H1 (cell line): ENCODE data around the gene PALS2. TPM values are rescaled to one million over a fixed set of nuclear protein-coding genes. Genes with fewer than 3 reads are reported as not detected.

Experiments
- CTCF ChIA-PET: fragments of 300-600 bp; sonication (Branson Sonifier 250); formaldehyde crosslinking; loops from one replicate; lab custom pipeline; 2021; ENCODE audit not compliant: partially characterized antibody; lab: Charles Lee
- POLR2A ChIA-PET: fragments of 300-600 bp; sonication (Branson Sonifier 250); formaldehyde crosslinking; loops from one replicate; lab custom pipeline; 2021; ENCODE audit warnings: inconsistent platforms; ENCODE audit not compliant: partially characterized antibody; lab: Charles Lee
- DNase-seq, 2 experiments: peaks; one replicate each; pipeline versions ENCODE4 v3.0.0 to v3.0.0-alpha.2; 2010 to 2022; ENCODE audit warnings: low spot score in 2 of 2, low read depth in 1 of 2, mixed read lengths in 1 of 2
- FAIRE-seq: peaks from 2 replicates; lab custom pipeline; 2011; peaks lifted over from hg19 to GRCh38; lab: Jason Lieb, UNC
- H2AFZ ChIP-seq: 2 replicates; pipeline ENCODE4 v1.8.1; 2012; ENCODE audit warnings: low read length, inconsistent platforms
- H2AK5ac ChIP-seq: 2 replicates; pipeline ENCODE4 v1.6.1; 2013; ENCODE audit warnings: low read depth, low read length
- H2BK120ac ChIP-seq: replicated peaks from 2 replicates; pipeline ENCODE3; 2013; ENCODE audit warnings: low read depth, low read length, inconsistent platforms
- H2BK12ac ChIP-seq: 2 replicates; pipeline ENCODE4 v1.6.1; 2013; ENCODE audit warnings: low read depth, low read length
- H2BK15ac ChIP-seq: 2 replicates; pipeline ENCODE4 v1.6.1; 2013; ENCODE audit warnings: low read length
- H2BK20ac ChIP-seq: 2 replicates; pipeline ENCODE4 v1.6.1; 2013; ENCODE audit warnings: low read length
- H2BK5ac ChIP-seq: 2 replicates; pipeline ENCODE4 v1.6.1; 2013; ENCODE audit warnings: low read depth, low read length
- H3K14ac ChIP-seq: 2 replicates; pipeline ENCODE4 v1.6.1; 2013; ENCODE audit warnings: inconsistent platforms; ENCODE audit not compliant: insufficient read length
- H3K18ac ChIP-seq: 2 replicates; pipeline ENCODE4 v1.6.1; 2013; ENCODE audit warnings: low read length; ENCODE audit errors: extremely low read depth
- H3K23ac ChIP-seq: 2 replicates; pipeline ENCODE4 v1.6.1; 2013; ENCODE audit warnings: inconsistent platforms; ENCODE audit not compliant: insufficient read length
- H3K23me2 ChIP-seq: 2 replicates; pipeline ENCODE4 v1.6.1; 2013; ENCODE audit warnings: low read depth, low read length
- H3K27ac ChIP-seq: 2 replicates; pipeline ENCODE4 v1.6.1; 2011; ENCODE audit warnings: low read depth, low read length, inconsistent platforms
- H3K27me3 ChIP-seq, 4 experiments: replicated peaks in 1 of 4; 1 replicate in 1 of 4; 2 replicates in 3 of 4; pipeline versions ENCODE4 v1.6.1 to v1.8.1; 2011 to 2013; ENCODE audit warnings: low read length in 3 of 4, mild to moderate bottlenecking in 3 of 4, inconsistent platforms in 2 of 4, mixed read lengths in 2 of 4, moderate library complexity in 1 of 4; ENCODE audit not compliant: control insufficient read depth in 3 of 4, insufficient read depth in 3 of 4; ENCODE audit errors: extremely low read depth in 1 of 4
- H3K36me3 ChIP-seq, 4 experiments: 2 replicates each; pipeline versions ENCODE4 v1.6.1 to v1.8.1; 2011 to 2013; ENCODE audit warnings: mild to moderate bottlenecking in 4 of 4, low read length in 3 of 4, moderate library complexity in 2 of 4, control low read depth in 1 of 4, inconsistent platforms in 1 of 4; ENCODE audit not compliant: insufficient read depth in 4 of 4, control insufficient read depth in 2 of 4
- H3K4ac ChIP-seq: replicated peaks from 2 replicates; pipeline ENCODE3; 2013; ENCODE audit warnings: low read length, low read depth, mixed read lengths, inconsistent platforms; ENCODE audit not compliant: insufficient read length
- H3K4me1 ChIP-seq, 4 experiments: replicated peaks in 1 of 4; 1 replicate in 1 of 4; 2 replicates in 3 of 4; pipeline versions ENCODE4 v1.6.1 to v1.8.1; 2011 to 2013; ENCODE audit warnings: low read length in 3 of 4, inconsistent platforms in 2 of 4, mixed read lengths in 1 of 4; ENCODE audit not compliant: insufficient read depth in 4 of 4, control insufficient read depth in 3 of 4
- H3K4me2 ChIP-seq, 2 experiments: 2 replicates each; pipeline versions ENCODE4 v1.6.1 to v1.8.1; 2011 to 2013; ENCODE audit warnings: low read depth in 2 of 2, low read length in 2 of 2, control low read depth in 1 of 2, inconsistent platforms in 1 of 2, mild to moderate bottlenecking in 1 of 2; ENCODE audit not compliant: insufficient read depth in 1 of 2
- H3K4me3 ChIP-seq, 4 experiments: fragments of 200-600, 300-600 bp in 1 of 4; sonication (generic), shearing (Covaris generic), sonication (Bioruptor Twin) in 1 of 4; 2 replicates each; pipeline versions ENCODE4 v1.5.1 to v1.8.1; 2011 to 2016; ENCODE audit warnings: low read length in 4 of 4, low read depth in 3 of 4, control low read depth in 2 of 4, inconsistent platforms in 2 of 4, mild to moderate bottlenecking in 2 of 4, mixed read lengths in 1 of 4, moderate library complexity in 1 of 4; ENCODE audit not compliant: insufficient read depth in 2 of 4; ENCODE audit errors: extremely low read depth in 1 of 4
- H3K56ac ChIP-seq: replicated peaks from 2 replicates; pipeline ENCODE3; 2013; ENCODE audit warnings: low read depth, mild to moderate bottlenecking, mixed read lengths, low read length, inconsistent platforms; ENCODE audit not compliant: insufficient read length
- H3K79me1 ChIP-seq: 2 replicates; pipeline ENCODE4 v1.6.1; 2013; ENCODE audit warnings: low read depth, low read length, control low read depth
- H3K79me2 ChIP-seq, 2 experiments: 2 replicates each; pipeline versions ENCODE4 v1.6.1 to v1.8.1; 2012 to 2013; ENCODE audit warnings: low read length in 2 of 2, mild to moderate bottlenecking in 2 of 2, inconsistent platforms in 1 of 2; ENCODE audit not compliant: insufficient read depth in 2 of 2, control insufficient read depth in 1 of 2
- H3K9ac ChIP-seq, 4 experiments: replicated peaks in 1 of 4; 1 replicate in 1 of 4; 2 replicates in 3 of 4; pipeline versions ENCODE4 v1.6.1 to v1.8.1; 2011 to 2013; ENCODE audit warnings: low read depth in 3 of 4, low read length in 3 of 4, control low read depth in 2 of 4, mild to moderate bottlenecking in 2 of 4, moderate library complexity in 2 of 4, inconsistent platforms in 1 of 4; ENCODE audit errors: extremely low read depth in 1 of 4
- H3K9me3 ChIP-seq, 2 experiments: 2 replicates each; pipeline versions ENCODE4 v1.6.1 to v1.8.1; 2012 to 2013; ENCODE audit warnings: mild to moderate bottlenecking in 2 of 2, moderate library complexity in 2 of 2, control low read depth in 1 of 2, inconsistent platforms in 1 of 2, low read depth in 1 of 2, low read length in 1 of 2, mixed read lengths in 1 of 2; ENCODE audit not compliant: insufficient read depth in 2 of 2
- H4K20me1 ChIP-seq, 2 experiments: replicated peaks in 1 of 2; 2 replicates each; pipeline versions ENCODE3 to v1.8.1; 2011 to 2013; ENCODE audit warnings: inconsistent platforms in 2 of 2, low read length in 2 of 2, mild to moderate bottlenecking in 1 of 2; ENCODE audit not compliant: insufficient read depth in 2 of 2, control insufficient read depth in 1 of 2
- H4K5ac ChIP-seq: 2 replicates; pipeline ENCODE4 v1.6.1; 2013; ENCODE audit warnings: low read length, low read depth, mixed read lengths, inconsistent platforms; ENCODE audit not compliant: insufficient read length
- H4K8ac ChIP-seq: 2 replicates; pipeline ENCODE4 v1.8.0; 2013; ENCODE audit warnings: mild to moderate bottlenecking, moderate library complexity, low read length, inconsistent platforms; ENCODE audit not compliant: insufficient read depth; ENCODE audit errors: extremely low read depth
- H4K91ac ChIP-seq: replicated peaks from 2 replicates; pipeline ENCODE3; 2013; ENCODE audit warnings: low read length, mixed read lengths, inconsistent platforms; ENCODE audit not compliant: insufficient read length
- MAFK ChIP-seq: IDR thresholded peaks from 2 replicates; pipeline ENCODE4 v1.6.1; 2012; ENCODE audit warnings: low read depth, mild to moderate bottlenecking, improper control_type of control experiment, low read length
- NANOG ChIP-seq: IDR thresholded peaks from 2 replicates; pipeline ENCODE4 v1.6.1; 2011; ENCODE audit warnings: low read length, low read depth, mild to moderate bottlenecking, inconsistent platforms; ENCODE audit not compliant: insufficient read depth, poor library complexity, severe bottlenecking
- WGBS, 2 experiments: shearing (Covaris generic) in 1 of 2; methylation state at CpG; one replicate each; pipeline versions ENCODE4 v1.1.6 to v1.1.7; 2013 to 2015; ENCODE audit warnings: low lambda C conversion rate in 2 of 2, mixed read lengths in 2 of 2, inconsistent platforms in 1 of 2, low coverage in 1 of 2, missing lambda C conversion rate in 1 of 2; ENCODE audit not compliant: insufficient replicate concordance in 2 of 2, insufficient coverage in 1 of 2, insufficient read length in 1 of 2; ENCODE audit errors: extremely low coverage in 1 of 2, missing lambda C conversion rate in 1 of 2; 5-methylcytosine and 5-hydroxymethylcytosine counted together
- polyA plus RNA-seq, 7 experiments: library from polyadenylated mRNA; depleted of rRNA in 3 of 7; stranded (reverse) in 5 of 7; unstranded in 2 of 7; fragments of >200 nt in 5 of 7; fragments of 200-250 nt in 2 of 7; gene quantifications; 1 replicate in 5 of 7; 2 replicates in 1 of 7; 4 replicates in 1 of 7; pipeline versions ENCODE4 v1.2.1 to v1.2.3, GENCODE V29; 2011 to 2013; ENCODE audit warnings: missing spikeins in 2 of 7, mixed read lengths in 2 of 7
- total RNA-seq: library from RNA; stranded (reverse); fragmentation: NEBNext Ultra II Directional; extraction: Animal tissue kit (Norgen Biotek cat#: 25700); gene quantifications from 2 replicates; pipeline ENCODE4 v1.2.1, GENCODE V29; 2021

PALS2 gene
- total and polyA plus RNA-seq, 2 of the 8 experiments (the other 6 are each of a cell fraction or from before 2014, with no cell fraction given), result 10.4 to 98.3 TPM

DNA sequence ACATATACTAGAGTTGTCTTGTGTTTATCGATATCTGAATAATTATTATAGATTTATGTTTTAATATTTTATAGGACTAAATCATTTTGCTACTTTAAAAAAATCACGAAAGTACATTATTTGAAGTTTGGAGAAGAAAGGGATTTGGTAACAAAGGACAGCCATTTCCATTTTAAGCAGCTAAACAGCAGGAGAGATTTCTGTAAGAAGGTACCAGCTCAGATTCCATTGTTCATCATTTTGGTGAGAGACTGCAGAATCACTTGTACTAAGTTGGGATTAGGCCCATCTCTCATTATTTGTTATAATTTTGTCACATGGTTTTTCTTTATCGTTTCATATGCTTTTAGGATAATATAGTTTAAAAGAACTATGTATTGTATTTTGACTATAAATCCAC lies 46.7 kb downstream of the PALS2 start:
- Histone ChIP-seq H2AK5ac (no peak overlapping the region), H3K56ac (no peak overlapping the region), H3K23me2 (no peaks in the 10 kb centered on the region), H4K20me1 (peaks cover 0 to 11% of the 10 kb centered on the region in 2 experiments), H3K4me3 (no peak overlapping the region), H2AFZ (no peak overlapping the region), H2BK5ac (no peak overlapping the region), H3K9me3 (no peaks in the 10 kb centered on the region), H3K79me2 (peaks cover 6 to 95% of the 10 kb centered on the region in 2 experiments; a peak in 3 of 4 replicates), H4K5ac (no peak overlapping the region), H3K27ac (no peak overlapping the region), H3K23ac (no peak overlapping the region), H3K18ac (no peak overlapping the region), H3K9ac (no peak overlapping the region), H3K27me3 (no peaks in the 10 kb centered on the region), H2BK20ac (no peak overlapping the region), H3K36me3 (no peaks in the 10 kb centered on the region), H4K8ac (no peak overlapping the region), H2BK12ac (no peak overlapping the region), H2BK120ac (no peak overlapping the region), H3K4me1 (peaks cover 0 to 10% (median 0%) of the 10 kb centered on the region in 4 experiments; a peak in 3 of 7 replicates), H3K14ac (no peak overlapping the region), H2BK15ac (no peak overlapping the region), H4K91ac (no peak overlapping the region), H3K4ac (no peak overlapping the region), H3K79me1 (peaks cover 14% of the 10 kb centered on the region), H3K4me2 (no peak overlapping the region)
- no peak for DNase-seq
- ChIA-PET POLR2A (no interaction called here), CTCF (no interaction called here)
- 49% methylated on average over 3 of the region's 3 CpGs; no CpG with 5 or more reads in 1 of the 2 experiments for WGBS, 2 experiments
- no peak for FAIRE-seq
- TF ChIP-seq MAFK (no peak), NANOG (peak; percentile 18)
